HG03025 (cell line): Measurements from ENCODE around the gene FAM25G.
"Not testable (repeated sequence)": the region's sequence is repeated elsewhere in the genome, so short reads cannot be mapped to it uniquely, and the experiment has no call there.

Source experiments
- ATAC-seq: cut with Tn5 transposase; IDR thresholded peaks from one replicate; pipeline ENCODE4 v1.9.1; 2021; ENCODE audit warnings: mild to moderate bottlenecking, moderate library complexity; ENCODE audit not compliant: unreplicated experiment, low FRiP score

Gene FAM25G

DNA sequence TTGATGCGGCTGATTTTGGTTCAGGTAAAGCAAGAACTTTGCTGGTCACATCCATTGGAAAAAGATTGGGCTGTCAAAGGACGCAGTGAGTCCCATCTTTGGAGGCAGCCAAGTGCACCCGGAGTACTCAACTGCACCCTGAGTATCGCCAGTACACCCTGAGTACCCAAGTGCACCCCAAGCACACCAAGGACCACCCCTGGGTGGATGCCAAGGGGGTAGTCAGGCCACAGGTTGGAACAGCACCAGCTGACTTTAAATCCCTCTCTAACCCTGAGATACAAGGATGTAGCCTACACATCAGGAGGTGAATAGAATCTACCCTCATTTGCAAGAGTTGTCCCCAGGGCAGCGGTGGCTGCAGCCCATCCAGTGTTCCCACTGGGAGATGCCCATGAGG, 24.0 kb downstream of the FAM25G start:
- not testable (repeated sequence) for ATAC-seq

DNA sequence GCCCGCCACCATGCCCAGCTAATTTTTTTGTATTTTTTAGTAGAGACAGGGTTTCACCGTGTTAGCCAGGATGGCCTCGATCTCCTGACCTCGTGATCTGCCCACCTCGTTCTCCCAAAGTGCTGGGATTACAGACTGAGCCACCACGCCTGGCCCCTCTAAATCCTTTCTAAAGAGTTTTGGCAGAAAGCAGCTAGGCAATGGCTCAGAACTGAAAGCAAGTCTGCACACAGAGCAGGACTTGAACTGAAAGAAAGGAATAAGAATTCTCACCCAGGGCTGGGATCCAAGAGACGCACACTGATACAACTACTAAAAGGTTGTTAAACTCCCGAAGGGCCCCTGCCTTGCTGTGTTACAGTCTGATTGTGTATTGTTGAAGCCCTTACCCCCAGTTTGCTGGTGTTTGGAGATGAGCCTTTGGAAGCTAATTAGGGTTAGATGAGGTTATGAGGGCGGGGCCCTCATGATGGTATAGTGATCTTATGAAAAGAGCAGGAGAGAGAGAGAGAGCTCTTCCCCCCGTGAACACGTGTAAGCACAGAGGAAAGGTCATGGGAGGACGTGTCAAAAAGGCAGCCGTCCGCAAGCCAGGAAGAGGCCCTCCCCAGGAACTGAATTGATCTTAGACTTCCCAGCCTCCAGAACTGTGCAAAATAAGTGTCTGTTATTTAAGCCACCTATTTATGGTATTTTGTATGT, 26.1 kb downstream of the FAM25G start:
- ATAC-seq, result not testable (repeated sequence)

DNA sequence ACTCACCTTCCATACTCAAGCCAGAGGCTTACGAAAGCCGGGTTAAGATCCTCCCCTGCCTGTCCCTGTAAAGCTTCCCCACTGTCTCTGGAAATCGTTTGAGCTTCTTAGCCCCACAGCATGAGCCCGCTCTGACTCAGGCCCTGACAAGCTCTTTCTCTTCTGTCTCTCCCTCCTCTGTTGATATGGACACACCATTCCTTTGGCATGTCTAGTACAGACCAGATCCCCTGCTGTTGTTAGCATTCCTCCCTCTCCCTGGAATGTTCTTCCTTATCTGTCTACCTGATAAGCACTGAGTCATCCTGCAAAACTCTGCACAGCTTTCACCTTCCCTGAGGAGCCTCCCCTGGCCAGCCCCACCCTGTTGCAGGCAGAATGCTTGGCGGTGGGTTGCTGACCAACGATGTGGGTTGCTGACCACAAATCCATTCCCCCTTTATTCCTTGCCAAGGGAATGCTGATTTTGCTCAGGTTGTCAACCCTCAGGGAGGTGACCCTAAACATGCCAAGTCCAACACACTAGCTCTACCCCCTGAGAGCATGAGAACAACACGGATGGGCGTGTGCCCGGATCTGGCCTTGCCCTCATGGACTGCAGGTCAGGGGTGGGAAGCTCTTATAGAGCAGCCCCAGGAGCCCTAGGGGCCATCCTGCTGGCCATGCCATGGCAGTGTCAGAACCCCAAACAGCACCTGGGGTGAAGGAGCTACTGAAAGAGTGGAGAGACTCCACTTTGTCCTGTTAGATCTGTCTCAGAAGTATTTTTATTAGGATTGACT, 28.7 kb downstream of the FAM25G start:
- not testable (repeated sequence) for ATAC-seq

DNA sequence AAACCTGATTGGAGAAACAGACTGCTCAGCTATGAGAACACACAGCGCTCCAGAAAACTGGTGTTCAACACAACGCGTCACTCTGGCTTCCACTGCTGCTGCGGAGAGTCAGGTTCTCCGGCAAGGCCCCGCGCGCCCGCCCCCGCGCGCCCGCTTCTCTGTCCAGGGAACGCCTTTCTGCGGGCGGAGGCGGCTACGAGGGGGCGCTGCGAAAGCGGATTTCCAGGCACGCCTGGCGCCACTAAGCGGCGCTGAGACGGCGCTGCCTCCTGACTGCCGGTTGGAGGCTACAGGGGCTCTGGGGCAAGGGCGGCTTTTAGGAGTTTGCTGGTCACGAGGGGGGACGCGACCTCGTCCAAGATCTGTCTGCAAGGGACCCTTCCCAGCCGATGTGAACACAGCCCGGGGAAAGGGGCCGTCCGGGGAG, 30.2 kb downstream of the FAM25G start:
- ATAC-seq, result not testable (repeated sequence)

DNA sequence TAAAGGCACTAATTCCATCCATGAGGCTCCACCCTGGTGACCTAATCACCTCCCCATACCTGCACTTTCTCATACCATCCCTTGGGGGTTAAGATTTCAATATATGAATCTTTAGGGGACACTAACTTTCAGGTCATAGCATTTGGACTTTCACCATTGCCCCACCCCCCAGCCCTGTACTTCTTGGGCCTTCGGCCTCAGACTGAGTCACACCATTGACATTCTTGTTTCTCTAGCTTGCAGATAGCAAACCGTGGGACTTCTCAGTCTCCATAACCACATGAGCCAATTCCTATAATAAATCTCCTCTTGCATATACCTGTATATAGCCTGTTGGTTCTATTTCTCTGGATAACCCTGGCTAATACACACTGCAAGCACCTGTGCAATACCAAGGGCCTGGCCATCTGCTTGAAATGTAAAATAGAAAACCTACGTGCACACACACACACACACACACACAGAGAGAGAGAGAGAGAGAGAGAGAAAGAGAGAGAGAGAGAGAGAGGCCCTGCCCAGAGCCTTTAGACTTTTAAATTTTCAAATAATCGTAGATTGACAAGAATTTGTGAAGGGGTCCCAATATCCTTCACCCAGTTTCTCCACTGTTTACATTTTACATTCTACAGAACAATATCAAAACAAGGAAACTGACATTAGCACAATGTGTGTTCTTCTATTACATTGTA, 32.9 kb downstream of the FAM25G start:
- ATAC-seq, result no peak

DNA sequence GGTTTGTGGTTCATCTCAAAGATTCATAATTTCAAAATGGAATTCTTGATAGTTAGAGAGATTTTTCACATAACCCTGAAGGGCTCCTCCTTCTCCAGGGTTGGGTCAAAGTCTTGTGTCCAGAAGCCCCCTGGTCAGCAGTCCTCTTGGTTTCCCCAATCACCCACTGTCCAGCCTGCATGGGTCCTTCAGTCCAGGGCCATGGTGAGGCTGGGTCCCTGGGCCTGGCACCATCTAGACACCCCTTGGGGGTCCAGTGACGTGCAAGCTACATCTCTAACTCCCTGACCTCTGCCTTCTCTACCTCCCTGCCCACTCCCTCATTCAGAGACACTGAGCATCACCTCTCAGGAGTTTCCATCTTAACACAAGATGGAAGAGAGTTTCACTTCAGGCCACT, 33.7 kb downstream of the FAM25G start:
- no peak for ATAC-seq

DNA sequence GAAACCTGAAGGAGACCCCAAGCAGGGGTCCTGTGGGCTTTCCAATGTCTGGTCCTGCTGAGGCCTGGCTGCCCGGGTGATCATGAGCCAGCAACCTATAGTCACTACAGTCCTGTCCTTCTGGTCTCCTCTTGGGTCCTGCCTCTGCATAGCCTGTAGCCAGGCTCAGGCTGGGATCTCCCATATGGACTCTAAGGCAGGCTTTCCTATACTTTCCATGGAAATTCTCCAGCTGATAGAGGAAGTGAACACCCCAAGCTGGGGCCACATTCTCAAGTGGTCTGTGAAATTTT, 34.0 kb downstream of the FAM25G start:
- no peak for ATAC-seq

DNA sequence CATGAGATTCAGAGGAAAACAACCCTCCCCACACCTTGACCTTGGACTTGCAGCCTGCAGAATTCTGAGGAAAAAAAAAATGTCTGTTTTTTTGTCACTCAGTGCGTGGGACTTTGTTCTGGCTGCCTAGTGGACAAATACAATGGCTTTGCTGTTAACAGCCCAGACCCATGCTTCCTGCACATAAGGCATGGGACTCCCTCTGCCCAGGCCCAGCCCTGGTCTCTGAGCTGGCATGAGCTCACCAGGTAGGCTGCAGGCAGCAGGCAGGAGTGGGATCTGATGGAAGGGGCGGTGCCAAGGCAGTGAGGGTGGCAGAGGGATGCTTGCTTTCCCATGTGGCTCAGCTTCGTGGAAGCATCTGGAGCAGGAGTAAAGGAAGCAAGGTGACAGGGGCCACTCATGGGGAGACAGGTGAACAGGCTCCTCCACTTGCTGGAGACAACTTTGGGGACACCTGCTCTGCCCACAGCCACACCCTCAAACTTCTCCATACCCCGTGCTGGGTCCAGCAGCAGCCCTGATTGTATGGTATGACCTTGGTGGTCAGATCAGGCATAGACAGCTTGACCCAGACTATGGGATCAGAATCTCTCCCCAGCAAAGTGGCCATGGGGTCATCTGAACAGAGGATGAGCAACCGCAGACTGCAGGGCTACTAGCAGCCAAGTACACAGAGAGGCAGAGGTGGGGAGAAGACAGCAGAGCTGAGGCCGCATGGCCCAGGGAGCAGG, 34.5 kb downstream of the FAM25G start:
- ATAC-seq, result no peak

DNA sequence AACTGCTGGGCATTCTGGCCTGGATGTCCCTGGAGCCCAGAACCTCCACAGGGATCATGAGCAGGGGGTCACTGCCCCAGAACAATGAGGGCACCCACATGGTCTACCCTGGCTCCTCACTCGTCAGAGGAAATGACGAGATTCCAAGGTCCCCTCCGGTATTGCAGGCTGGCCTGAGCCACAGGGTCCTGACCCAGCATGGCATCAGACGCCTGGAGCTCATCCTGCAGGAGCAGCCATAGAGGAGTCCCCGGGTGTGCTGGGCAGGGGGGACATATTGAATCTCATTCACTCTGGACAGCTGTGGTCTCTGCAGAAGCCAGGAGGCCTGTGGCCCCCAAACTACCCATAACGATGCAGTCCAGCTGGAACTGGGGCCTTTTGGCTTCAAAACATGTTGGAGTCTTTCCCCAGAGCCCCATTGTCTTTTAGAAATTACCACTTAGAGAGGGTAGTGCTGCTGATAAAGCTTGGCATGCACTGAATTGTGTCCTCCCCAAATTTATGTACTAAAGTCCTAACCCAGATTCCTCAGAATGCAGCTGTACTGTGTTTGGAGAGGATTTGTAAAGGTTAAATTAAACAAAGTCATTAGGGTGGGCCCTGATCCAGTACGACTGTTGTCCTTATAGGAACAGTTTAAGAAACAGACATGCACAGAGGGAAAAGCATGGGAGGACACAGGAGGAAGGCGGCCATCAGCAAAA, 35.3 kb downstream of the FAM25G start:
- ATAC-seq, result no peak

DNA sequence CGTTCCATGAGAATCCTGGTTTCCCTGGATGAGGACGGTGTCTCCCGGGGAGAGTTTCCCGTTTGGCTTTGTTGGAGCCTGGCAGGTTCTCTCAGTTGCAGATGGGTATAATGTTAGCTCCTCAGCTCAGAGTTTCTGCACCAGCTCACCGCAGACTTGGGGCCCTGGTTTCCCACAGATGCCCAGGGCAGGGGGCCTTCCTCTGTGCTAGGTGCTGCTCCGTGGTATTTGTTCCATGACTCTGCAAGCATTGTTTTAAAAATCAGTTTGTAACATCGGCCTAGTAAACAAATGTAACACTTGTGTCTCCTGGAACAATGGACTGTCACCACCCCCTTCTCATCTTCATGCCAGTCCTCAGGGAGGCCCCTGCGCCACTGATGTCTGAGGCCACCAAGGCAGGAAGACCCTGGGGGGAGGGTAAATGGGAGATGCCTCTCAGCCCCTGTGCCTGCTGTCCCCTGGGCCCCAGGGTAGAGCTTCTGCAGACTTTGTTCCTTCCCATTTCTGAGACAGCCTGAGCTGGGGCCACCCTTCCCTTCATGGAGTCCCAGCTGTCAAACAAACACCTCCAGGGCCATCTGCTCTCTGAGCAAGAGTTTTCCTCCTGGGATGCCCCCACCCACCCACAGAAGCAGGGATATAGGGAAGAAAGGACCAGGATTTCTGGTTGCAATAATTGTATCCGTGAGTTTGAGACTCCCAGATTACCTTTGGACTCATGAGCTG, 36.0 kb downstream of the FAM25G start:
- ATAC-seq, result not testable (repeated sequence)

DNA sequence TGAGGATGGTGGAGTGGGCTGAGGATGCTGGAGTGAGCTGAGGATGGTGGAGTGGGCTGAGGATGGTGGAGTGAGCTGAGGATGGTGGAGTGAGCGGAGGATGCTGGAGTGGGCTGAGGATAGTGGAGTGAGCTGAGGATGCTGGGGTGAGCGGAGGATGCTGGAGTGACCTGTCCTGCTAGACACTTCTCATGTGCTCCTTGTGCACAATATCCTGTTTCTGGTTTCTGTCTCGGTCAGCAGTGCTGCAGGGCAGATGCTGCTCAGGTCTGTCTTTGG, 36.8 kb downstream of the FAM25G start:
- no peak for ATAC-seq

DNA sequence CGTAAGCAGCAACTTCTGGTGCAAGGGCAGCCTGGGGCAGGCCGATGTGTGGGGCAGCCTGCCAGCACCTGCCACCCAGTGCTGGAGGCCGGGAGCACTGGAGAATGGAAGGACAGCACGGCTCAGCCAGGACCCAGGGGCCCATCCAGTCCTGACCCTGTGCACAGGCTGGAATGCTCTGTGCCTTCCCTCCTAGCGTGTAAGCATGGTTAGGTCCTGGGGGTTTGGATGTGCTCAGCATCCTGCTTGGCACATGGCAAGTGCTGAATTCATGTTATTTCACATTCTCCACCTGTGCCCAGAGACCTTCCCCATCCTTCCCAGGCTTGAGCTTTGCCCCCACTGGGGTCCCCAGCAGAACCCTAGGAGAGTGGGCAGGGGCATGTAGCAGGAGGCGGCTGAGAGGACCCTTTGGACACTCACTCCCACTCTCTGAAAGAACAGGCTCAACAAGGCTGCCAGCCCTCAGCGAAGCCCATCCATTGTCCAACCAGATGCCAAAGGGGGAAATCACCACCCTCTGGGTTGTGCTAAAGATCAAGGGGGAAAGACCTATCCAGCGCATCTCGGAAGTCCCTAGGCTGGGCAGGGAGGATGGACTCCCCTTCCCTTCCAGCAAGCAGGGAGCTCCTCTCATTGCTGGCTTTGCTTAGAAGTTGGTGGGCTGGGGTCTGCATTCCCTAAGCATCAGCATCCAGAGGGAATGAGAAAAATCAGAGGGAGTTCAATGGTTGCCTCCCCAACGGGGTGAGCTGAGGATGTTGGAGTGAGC, 37.3 kb downstream of the FAM25G start:
- no peak for ATAC-seq

DNA sequence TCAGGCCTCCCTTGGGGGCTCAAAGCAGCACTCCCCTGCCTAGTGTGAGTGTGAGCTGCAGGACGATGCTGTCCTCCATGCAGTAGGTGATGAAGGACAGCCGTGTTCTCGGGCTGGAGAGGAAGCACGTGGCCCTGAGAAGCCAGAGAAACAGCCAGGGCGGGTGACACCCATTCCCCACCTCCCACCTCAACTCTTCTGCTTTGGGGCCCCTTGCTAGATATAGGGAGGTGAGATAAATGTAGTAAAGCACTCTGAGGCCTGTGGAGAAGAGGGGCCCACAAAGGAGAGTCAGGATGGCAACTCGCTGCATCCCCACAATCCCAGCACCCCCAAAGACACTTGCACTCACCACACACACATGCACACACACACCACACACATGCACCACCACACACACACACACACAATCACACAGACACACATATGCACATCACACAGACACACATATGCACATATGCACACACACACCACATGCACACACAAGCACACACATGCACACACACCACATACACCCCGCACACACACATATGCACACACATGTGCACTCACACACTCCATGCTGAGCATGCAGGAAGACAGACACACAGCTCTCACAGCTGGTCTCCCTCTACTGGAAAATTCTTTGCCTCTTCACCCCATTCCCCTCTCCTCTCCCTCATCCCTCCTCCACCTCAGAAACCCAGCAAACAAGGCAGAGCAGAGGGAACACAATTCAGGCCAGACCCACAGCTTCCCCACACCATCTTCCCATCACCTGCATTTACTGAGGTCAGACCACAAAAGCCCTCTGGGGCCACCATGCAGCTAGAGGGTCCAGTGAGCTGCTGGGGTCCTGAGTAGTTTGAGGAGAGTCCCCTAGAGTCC, 38.1 kb downstream of the FAM25G start:
- ATAC-seq, result no peak

DNA sequence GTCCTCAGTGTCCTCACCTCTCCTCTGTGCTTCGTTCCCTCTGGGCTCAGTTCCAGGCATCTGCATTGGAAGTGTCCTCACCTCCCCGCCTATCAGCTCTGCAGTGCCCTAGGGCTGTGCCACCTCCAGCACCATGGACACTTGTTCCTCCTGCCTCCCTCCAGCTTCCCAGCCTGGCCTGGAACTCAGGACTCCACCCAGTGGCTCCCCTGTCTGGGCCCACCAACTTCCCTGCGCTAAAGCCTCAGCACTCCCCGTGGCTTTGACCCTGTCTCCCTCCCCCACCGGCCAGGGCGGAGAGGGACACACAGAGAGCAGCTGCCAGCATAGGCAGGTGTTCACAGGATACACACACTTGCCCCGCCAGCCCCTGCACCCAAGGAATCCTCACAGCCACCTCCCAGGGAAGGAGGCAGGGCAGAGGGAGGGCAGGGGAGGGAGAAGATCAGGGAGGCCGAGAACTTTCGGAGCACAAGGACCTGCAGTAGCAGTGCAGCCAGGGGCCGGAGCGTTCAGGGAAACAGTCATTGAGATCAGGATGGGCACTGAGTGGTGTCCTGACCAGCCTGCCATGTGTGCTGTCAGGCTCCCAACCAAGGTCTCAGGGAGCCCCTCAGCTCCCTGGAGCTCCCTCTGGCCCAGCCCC, 38.9 kb downstream of the FAM25G start:
- no peak for ATAC-seq

DNA sequence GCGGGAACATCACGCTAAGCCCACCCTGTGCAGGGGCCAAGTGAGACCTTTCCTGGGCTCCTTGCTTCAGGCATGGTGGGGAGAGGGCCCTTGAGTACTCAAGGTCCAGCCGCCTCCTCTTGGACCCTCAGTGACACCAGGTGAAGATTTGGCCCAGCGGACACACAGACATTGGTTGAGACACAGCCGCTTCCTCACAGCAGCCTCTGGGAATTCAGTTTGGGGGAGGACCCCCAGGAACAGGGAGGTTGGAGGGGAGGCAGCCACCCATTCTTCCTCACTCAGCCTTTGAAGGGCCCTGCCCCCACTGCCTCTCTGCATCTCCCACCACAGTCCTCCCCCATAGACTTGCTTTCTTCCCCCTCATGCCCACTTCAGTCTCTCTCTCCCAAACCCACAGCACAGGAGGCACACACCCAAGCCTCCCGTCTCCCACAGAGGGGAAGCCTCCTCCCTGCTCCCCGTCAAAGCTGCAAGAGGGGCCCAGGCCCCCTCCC, 39.5 kb downstream of the FAM25G start:
- no peak for ATAC-seq

DNA sequence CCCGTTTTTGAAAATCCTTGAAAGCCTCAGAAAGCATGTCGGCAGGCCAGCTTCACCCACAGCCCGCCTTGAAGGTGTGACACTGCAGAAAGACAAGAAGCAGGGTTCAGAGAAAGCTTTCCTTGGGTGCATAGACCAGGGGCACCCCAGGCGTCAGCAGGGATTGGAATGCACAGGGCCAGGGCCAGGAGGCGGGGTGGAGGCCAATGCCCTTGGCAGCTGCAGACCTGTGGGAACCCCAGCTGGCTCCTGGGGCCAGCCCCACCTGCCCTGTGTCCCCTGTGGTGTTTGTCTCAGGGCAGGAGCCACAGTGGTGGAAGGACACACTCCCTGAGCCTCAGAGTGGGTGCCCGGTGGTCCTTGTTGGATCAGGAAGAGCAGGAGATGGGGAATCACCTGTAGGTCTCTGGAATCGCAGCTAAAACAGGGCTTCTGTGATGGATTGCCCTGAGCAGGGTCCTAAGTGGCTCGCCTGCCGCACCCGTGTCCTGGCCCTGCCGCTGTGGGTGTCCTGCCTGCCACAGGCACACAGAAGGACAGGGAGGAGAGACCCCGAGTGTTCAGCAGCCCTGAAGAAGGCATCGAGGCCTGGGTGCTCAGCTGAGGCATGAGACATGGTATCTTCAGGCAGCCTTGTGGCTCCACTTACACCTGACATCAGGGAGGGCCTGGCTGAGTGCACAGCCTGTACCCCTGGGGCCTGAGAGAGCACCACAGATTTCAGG, 40.1 kb downstream of the FAM25G start:
- no peak for ATAC-seq

DNA sequence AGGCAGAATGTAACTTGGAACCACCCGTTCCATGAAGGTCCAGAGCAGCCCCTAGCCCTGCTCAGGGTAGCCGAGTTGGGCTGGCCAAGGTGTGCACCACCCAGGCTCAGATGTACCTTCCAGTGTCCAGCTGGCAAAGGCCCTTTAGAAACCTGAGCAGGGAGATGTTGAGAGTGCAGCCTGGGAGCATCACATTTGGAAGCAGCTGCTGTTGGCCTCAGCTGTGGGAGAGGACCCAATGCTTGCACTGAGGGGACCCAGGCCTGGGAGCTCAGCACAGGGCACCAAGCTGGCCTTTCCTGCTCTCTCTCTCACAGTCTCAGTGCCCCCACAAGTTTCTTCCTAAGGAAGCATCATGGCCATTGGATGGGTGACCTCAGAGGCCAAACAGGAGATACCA, 41.1 kb downstream of the FAM25G start:
- ATAC-seq, result no peak
